Fibroblast of mammary gland (primary cell): ENCODE results near the gene DCLK2.

ENCODE experiments used
- DNase-seq: peaks from one replicate; pipeline ENCODE4 v3.0.0-alpha.2; 2010; ENCODE audit warnings: low read depth
- H3K4me3 ChIP-seq: 2 replicates; pipeline ENCODE4 v1.5.1; 2011; ENCODE audit warnings: low read depth, mild to moderate bottlenecking, low read length, moderate library complexity; ENCODE audit not compliant: control insufficient read depth
- CTCF ChIP-seq: conservative IDR thresholded peaks from 2 replicates; pipeline ENCODE4 v1.5.1; 2011; ENCODE audit warnings: low read depth, low read length, inconsistent platforms; ENCODE audit not compliant: control insufficient read depth, insufficient read depth

DCLK2 gene

DNA sequence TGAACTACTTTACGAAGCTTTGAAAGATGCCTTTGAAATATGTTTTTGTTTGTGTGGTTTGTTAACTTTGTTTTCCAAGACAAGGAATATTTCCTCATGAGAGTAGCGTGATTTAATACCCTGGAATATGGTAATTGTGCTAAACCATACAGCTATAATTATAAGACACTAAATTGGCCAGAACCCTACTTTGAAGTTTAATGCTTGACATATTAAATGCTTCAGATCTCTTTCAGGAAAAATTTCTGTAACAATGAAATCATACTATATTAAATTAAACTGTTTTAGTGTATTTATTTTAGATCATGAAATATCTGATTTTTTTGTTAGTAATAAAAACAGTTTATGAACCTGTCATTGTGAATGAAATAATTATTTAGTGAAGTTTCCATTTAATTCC, 63.5 kb downstream of the DCLK2 start:
- no peak for DNase-seq
- no peak overlapping the region for H3K4me3 ChIP-seq
- TF ChIP-seq CTCF, result no peak

DNA sequence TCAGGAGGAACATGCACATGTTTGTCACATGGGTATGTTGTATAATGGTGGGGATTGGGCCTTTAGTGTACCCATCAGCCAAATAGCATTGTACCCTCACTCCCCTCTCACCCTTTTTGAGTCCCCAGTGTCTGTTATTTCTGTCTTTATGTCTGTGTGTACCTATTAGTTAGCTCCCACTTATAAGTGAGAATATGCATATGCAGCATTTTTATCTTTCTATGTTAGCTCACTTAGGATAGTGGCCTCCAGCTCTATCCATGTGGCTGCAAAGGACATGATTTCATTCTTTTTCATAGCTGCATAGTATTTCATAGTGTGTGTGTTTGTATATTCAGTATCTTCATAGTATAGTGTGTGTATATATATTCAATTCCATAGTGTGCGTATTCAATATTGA, 64.6 kb downstream of the DCLK2 start:
- DNase-seq, result no peak
- no peak overlapping the region for H3K4me3 ChIP-seq
- TF ChIP-seq CTCF, result no peak

- H3K4me3 ChIP-seq, result no peak overlapping the region
- DNase-seq, result no peak
- peak; percentile 43 for TF ChIP-seq CTCF
Observed at GRCh38 chr4:150145090-150145945, 67.1 kb downstream of the DCLK2 start.

DNA sequence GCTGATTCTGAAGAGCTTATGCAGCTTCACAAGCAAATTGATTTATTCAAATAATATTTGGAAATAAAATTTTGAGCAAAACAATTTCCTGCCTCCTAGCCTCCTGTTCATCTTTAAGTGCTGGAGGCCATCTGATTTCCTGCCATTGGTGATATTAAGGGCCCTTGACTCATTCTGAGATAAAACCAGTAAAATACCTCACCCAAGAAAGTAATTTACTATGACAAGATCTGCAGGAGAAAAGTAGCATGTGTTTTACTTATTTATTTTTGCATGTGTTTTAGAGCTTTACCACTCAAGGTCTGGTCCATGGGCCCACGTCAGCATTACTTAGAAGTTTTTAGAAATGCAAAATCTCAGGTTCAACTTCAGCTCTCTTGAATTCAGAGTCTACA, 67.7 kb downstream of the DCLK2 start:
- no peak overlapping the region for H3K4me3 ChIP-seq
- no peak for TF ChIP-seq CTCF
- no peak for DNase-seq

DNA sequence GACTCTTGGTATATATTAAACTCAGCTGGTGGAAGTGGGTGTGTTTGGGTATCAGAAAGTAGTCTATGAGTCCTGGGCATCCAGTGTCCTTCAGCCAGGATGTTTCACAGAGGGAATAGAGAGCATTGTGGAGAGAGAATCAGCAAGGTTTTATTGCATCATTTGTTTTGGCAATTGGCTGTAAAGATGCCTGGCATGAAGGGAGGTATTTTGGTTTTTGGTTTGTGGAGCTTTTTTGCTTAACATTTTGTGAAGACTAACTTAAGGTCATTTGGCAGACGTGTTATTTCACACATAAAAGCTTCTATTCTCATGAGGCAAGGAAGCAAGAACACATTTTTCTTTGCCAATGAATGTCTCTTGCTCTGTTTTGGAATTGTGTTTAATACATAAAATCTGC, 71.1 kb downstream of the DCLK2 start:
- DNase-seq, result peak; percentile 56
- H3K4me3 ChIP-seq, result no peak overlapping the region
- no peak for TF ChIP-seq CTCF

DNA sequence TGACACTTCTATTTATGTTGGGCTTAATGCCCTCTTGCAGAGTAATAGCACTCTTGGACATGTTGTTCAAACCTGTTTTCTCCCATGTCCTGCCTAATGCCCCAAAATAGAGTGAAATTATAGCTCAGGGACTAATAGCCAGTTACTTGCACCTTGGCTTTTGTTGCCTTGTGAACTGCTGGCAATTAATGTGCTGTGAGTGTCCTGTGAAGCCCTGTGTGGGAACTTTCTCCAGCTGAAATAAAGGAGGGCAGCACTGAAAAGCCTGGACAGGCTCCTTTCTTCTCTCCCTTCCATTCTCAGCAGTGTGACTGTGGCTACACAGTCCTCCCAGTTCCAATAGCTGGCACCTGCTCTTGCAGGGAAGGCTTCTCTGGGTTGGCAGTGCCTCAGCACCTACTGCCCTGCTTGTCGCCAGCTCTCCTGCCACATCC, 72.4 kb downstream of the DCLK2 start:
- no peak for TF ChIP-seq CTCF
- H3K4me3 ChIP-seq, result no peak overlapping the region
- DNase-seq, result no peak

DNA sequence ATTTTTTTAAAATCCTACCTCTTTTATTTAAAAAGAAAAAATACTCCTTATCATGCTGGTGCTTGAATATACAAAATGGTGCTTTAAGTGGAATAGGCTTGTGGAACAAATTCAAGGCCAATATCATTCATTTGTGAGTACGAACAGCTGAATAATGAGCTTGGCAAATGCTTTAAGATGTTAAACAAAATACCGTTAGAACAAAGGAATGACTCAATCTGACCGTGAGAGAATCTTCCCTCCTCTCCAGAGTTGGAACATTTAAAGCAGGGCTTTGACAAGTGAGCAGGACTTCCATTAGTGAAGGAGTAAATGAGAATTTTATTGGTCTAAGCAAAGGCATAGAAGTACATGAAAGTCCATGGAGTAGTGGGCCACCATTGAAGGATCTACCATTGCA, 74.5 kb downstream of the DCLK2 start:
- DNase-seq, result peak; percentile 70
- H3K4me3 ChIP-seq, result no peak overlapping the region
- TF ChIP-seq CTCF, result no peak
